Medulla oblongata (tissue), 1 donor: Measurements from ENCODE around the gene TNRC6B.

ENCODE experiments used
- DNase-seq: peaks from one replicate; pipeline ENCODE4 v3.0.0-alpha.2; 2015; ENCODE audit errors: extremely low spot score

TNRC6B gene

GRCh38 chr22:40238425-40239344 is 61.0 kb downstream of the TNRC6B start:
- DNase-seq = no peak

GRCh38 chr22:40239345-40239683 is 61.6 kb downstream of the TNRC6B start:
- no peak for DNase-seq

- no peak for DNase-seq
Observed at GRCh38 chr22:40240160-40240559, 62.4 kb downstream of the TNRC6B start.

- no peak for DNase-seq
Observed at GRCh38 chr22:40240686-40241085, 63.0 kb downstream of the TNRC6B start.

- no peak for DNase-seq
Observed at GRCh38 chr22:40241200-40241763, 63.6 kb downstream of the TNRC6B start.

GRCh38 chr22:40243891-40244290 is 66.2 kb downstream of the TNRC6B start:
- DNase-seq = peak; percentile 48

GRCh38 chr22:40244586-40244985 is 66.9 kb downstream of the TNRC6B start:
- DNase-seq = no peak

GRCh38 chr22:40247976-40248375 is 70.3 kb downstream of the TNRC6B start:
- DNase-seq = no peak

GRCh38 chr22:40249286-40249685 is 71.6 kb downstream of the TNRC6B start:
- no peak for DNase-seq

GRCh38 chr22:40250608-40251007 is 72.9 kb downstream of the TNRC6B start:
- no peak for DNase-seq

GRCh38 chr22:40251106-40251505 is 73.4 kb downstream of the TNRC6B start:
- DNase-seq = no peak

- no peak for DNase-seq
Observed at GRCh38 chr22:40252146-40252545, 74.4 kb downstream of the TNRC6B start.

- no peak for DNase-seq
Observed at GRCh38 chr22:40256516-40256915, 78.8 kb downstream of the TNRC6B start.

- no peak for DNase-seq
Observed at GRCh38 chr22:40258017-40258416, 80.3 kb downstream of the TNRC6B start.

GRCh38 chr22:40258501-40258915 is 80.8 kb downstream of the TNRC6B start:
- DNase-seq = no peak

- no peak for DNase-seq
Observed at GRCh38 chr22:40261783-40262182, 84.1 kb downstream of the TNRC6B start.

- no peak for DNase-seq
Observed at GRCh38 chr22:40263191-40263590, 85.5 kb downstream of the TNRC6B start.

GRCh38 chr22:40265783-40266182 is 88.1 kb downstream of the TNRC6B start:
- DNase-seq = no peak

GRCh38 chr22:40270031-40270430 is 92.3 kb downstream of the TNRC6B start:
- DNase-seq = no peak

- no peak for DNase-seq
Observed at GRCh38 chr22:40270748-40271373, 93.1 kb downstream of the TNRC6B start.

- DNase-seq = no peak
Observed at GRCh38 chr22:40271440-40271839, 93.7 kb downstream of the TNRC6B start.

- no peak for DNase-seq
Observed at GRCh38 chr22:40273319-40273718, 95.6 kb downstream of the TNRC6B start.
